Pancreas (tissue), 10 donors: ENCODE results near the gene BET1. TPM values are rescaled to one million over a fixed set of nuclear protein-coding genes. Genes with fewer than 3 reads are reported as not detected.
A peak's percentile ranks its signal among the peaks of the same experiment; 100 is the strongest.

Experiments used
- ATAC-seq, 4 donors: fragments of 200-7000 bp; cut with Tn5 transposase; one replicate each; pipeline versions ENCODE4 v1.8.0 to v1.9.1; 2020; ENCODE audit warnings: mild to moderate bottlenecking in 4 of 4, moderate library complexity in 4 of 4
- DNase-seq, 6 donors: peaks; one replicate each; pipeline ENCODE4 v3.0.0-alpha.2; 2020
- FAIRE-seq: peaks from 2 replicates; lab custom pipeline; 2012; peaks lifted over from hg19 to GRCh38; lab: Jason Lieb, UNC
- H3K27ac ChIP-seq, 4 donors: fragments of 200-600 bp; sonication (generic); 1 replicate in 3 of 4; 2 replicates in 1 of 4; pipeline versions ENCODE4 v1.5.0 to v1.8.0; 2020
- H3K27me3 ChIP-seq, 4 donors: fragments of 200-600 bp; one replicate each; pipeline ENCODE4 v1.8.0; 2021
- H3K36me3 ChIP-seq, 3 donors: fragments of 200-600 bp; sonication (generic) in 1 of 3; one replicate each; pipeline versions ENCODE4 v1.5.0 to v1.8.0; 2020 to 2021
- H3K4me1 ChIP-seq, 3 donors: fragments of 200-600 bp; one replicate each; pipeline ENCODE4 v1.8.0; 2021
- H3K4me3 ChIP-seq, 4 donors: fragments of 200-600 bp; sonication (generic) in 2 of 4; one replicate each; pipeline versions ENCODE4 v1.5.0 to v1.8.0; 2020 to 2021
- H3K9me3 ChIP-seq, 4 donors: fragments of 200-600 bp; one replicate each; pipeline ENCODE4 v1.8.0; 2021
- CTCF ChIP-seq, 4 donors: fragments of 200-600 bp; sonication (generic) in 3 of 4; IDR thresholded peaks; one replicate each; pipeline versions ENCODE4 v1.5.0 to v1.8.0; 2021; ENCODE audit warnings: antibody characterized with exemption in 4 of 4
- WGBS, 2 donors: extraction: QIAGEN DNeasy Blood & Tissue Kit; methylation state at CpG; one replicate each; pipeline ENCODE4 v1.1.7; 2013; 5-methylcytosine and 5-hydroxymethylcytosine counted together
- intact Hi-C, 3 donors: fragments of 100-400 bp; cut with DNase I; formaldehyde crosslinking; loops; one replicate each; pipeline versions ENCODE4 v1.11.1 to v1.14.2; 2022
- polyA plus RNA-seq, 2 donors: library from polyadenylated mRNA; stranded (reverse); fragments of 200-250 nt; gene quantifications; one replicate each; pipeline ENCODE4 v1.2.3, GENCODE V29; 2013
- total RNA-seq, 6 donors: library from RNA; stranded (reverse); fragmentation: NEBNext Ultra II Directional in 4 of 6; extraction: Animal tissue kit (Norgen Biotek cat#: 25700) in 4 of 6; gene quantifications; one replicate each; pipeline versions ENCODE4 v1.2.1 to v1.2.4, GENCODE V29; 2021 to 2023
- donor health status: healthy with polysubstance abuse.
- donor health status: DM: no; HTN: no; CAD: no; lungs with moderate emphysema.
- donor health status: DM: no; HTN: no; CAD: no.
- donor health status: control.
- donor health status: control.
- donor health status: Bipolar disorder and iron deficiency.
- donor health status: DM: yes; HTN: yes; CAD: no.
- donor health status: DM: no; HTN: no; CAD: no.
- donor health status: DM: no; HTN: no; CAD: no.
- donor health status: DM: yes; HTN: yes; CAD: no.

BET1 gene
- total and polyA plus RNA-seq, 8 donors = 13.8 to 24.6 (median 18.1) TPM

GRCh38 chr7:94008537-94008936, 4.4 kb upstream of the BET1 start:
- Histone ChIP-seq H3K27ac (no peak overlapping the region), H3K4me3 (no peak overlapping the region), H3K4me1 (no peaks in the 10 kb centered on the region), H3K36me3 (no peaks in the 10 kb centered on the region), H3K27me3 (peaks cover 0 to 7% (median 3%) of the 10 kb centered on the region in 4 donors), H3K9me3 (no peaks in the 10 kb centered on the region)
- no peak for FAIRE-seq
- DNase-seq = no peak
- ATAC-seq = no peak
- WGBS, 2 donors = 57 to 71% methylated on average over 2 of the region's 2 CpGs
- intact Hi-C loops = no loop called here
- no peak for TF ChIP-seq CTCF (IDR thresholded peaks at IDR 0.05)

- no peak overlapping the region for H3K4me3 ChIP-seq
- H3K4me1 ChIP-seq = peaks cover 0 to 12% (median 5%) of the 10 kb centered on the region in 3 donors
- intact Hi-C loops = no loop called here
- no peaks in the 10 kb centered on the region for H3K36me3 ChIP-seq
- no peak for ATAC-seq
- no peaks in the 10 kb centered on the region for H3K9me3 ChIP-seq
- H3K27me3 ChIP-seq = peaks cover 0 to 7% (median 3%) of the 10 kb centered on the region in 4 donors
- no peak for FAIRE-seq
- WGBS, 2 donors = 71 to 75% methylated on average over 3 of the region's 3 CpGs
- no peak overlapping the region for H3K27ac ChIP-seq
- DNase-seq = no peak
- TF ChIP-seq CTCF (IDR thresholded peaks at IDR 0.05) = no peak
These were observed 1.6 kb upstream of the BET1 start for GRCh38 chr7:94005753-94006152.

GRCh38 chr7:94003446-94004023, 620 bp downstream of the BET1 start:
- peak; percentile 45 to 71 (median 60) for ATAC-seq
- no peak for TF ChIP-seq CTCF (IDR thresholded peaks at IDR 0.05)
- Histone ChIP-seq H3K4me1 (peaks cover 0 to 16% (median 5%) of the 10 kb centered on the region in 3 donors), H3K27ac (peak overlapping the region; percentile 75 to 91 (median 78)), H3K4me3 (peak overlapping the region; percentile 46 to 73 (median 51)), H3K27me3 (peaks cover 0 to 7% (median 3%) of the 10 kb centered on the region in 4 donors), H3K36me3 (no peaks in the 10 kb centered on the region), H3K9me3 (no peaks in the 10 kb centered on the region)
- no peak for FAIRE-seq
- intact Hi-C loops = no loop called here
- DNase-seq = no peak
- WGBS, 2 donors = 1 to 2% methylated on average over 16 of the region's 16 CpGs

GRCh38 chr7:94001396-94001795, 2.8 kb downstream of the BET1 start:
- TF ChIP-seq CTCF (IDR thresholded peaks at IDR 0.05) = no peak
- ATAC-seq = no peak
- WGBS, 2 donors = 97 to 99% methylated on average over 1 of the region's 1 CpG
- Histone ChIP-seq H3K27ac (no peak overlapping the region), H3K4me3 (no peak overlapping the region), H3K4me1 (peaks cover 0 to 16% (median 5%) of the 10 kb centered on the region in 3 donors), H3K27me3 (peaks cover 0 to 7% (median 3%) of the 10 kb centered on the region in 4 donors), H3K9me3 (no peaks in the 10 kb centered on the region), H3K36me3 (no peaks in the 10 kb centered on the region)
- intact Hi-C loops = no loop called here
- no peak for FAIRE-seq
- DNase-seq = no peak

- FAIRE-seq = no peak
- H3K36me3 ChIP-seq = peaks cover 0 to 3% (median 0%) of the 10 kb centered on the region in 3 donors
- intact Hi-C loops = no loop called here
- H3K9me3 ChIP-seq = no peaks in the 10 kb centered on the region
- peaks cover 0 to 16% (median 5%) of the 10 kb centered on the region in 3 donors for H3K4me1 ChIP-seq
- 95 to 96% methylated on average over 3 of the region's 3 CpGs for WGBS, 2 donors
- H3K27ac ChIP-seq = no peak overlapping the region
- no peak for TF ChIP-seq CTCF (IDR thresholded peaks at IDR 0.05)
- H3K27me3 ChIP-seq = no peaks in the 10 kb centered on the region
- ATAC-seq = no peak
- DNase-seq = no peak
- no peak overlapping the region for H3K4me3 ChIP-seq
These were observed 6.3 kb downstream of the BET1 start for GRCh38 chr7:93997868-93998267.
